ENCODE data around the gene PLK3.
"Not testable (repeated sequence)": the region's sequence is repeated elsewhere in the genome, so short reads cannot be mapped to it uniquely, and the experiment has no call there.

Gene PLK3

DNA sequence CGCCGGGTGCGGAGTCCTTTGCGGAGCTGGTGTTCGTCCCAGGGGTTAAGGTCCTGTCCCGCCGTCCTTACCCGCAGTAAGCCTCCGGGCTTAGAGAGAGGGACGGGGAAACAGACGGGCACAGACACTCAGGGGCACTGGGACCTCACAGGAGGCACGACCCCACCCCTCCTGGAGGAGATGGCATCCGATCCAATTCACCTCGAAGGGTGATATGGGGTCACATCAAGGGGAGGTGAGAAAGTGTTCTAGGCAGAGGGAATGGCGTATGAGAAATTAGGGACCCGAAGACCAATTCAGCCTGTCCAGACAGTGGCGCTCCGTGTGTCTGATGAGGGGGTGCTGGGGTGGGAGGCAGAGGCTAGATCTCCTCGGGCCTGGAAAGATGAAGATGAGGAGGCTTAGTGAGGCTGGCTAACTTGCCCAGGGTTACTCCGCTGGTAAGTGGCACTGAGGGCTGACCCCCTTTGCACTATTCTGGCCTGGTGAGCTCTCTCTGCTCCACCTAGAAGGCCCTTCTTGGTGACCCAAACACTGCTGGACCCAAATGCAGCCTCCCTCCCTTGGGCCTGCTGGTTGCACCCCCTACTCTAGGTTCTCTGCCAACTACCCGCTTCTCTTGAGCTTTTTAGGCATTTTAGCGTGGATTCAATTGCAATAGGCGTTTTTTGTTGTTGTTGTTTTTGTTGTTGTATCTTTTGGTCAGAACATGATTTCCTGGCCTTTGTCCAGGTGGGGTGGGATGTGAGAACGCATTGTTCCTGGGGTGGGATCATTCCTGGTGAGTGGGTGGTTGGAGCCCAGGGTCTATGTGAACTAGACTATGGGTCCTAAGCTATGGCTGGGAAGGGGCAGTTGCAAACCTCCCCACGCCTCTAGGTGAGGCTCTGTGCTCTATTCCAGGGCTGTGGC lies 20.4 kb downstream of the PLK3 start:
- peak overlapping the region; percentile 65 for H3K4me3 ChIP-seq (ENCODE audit: low read length)
- no peak for DNase-seq (ENCODE audit: low read depth)
- TF ChIP-seq, protein P1, sequence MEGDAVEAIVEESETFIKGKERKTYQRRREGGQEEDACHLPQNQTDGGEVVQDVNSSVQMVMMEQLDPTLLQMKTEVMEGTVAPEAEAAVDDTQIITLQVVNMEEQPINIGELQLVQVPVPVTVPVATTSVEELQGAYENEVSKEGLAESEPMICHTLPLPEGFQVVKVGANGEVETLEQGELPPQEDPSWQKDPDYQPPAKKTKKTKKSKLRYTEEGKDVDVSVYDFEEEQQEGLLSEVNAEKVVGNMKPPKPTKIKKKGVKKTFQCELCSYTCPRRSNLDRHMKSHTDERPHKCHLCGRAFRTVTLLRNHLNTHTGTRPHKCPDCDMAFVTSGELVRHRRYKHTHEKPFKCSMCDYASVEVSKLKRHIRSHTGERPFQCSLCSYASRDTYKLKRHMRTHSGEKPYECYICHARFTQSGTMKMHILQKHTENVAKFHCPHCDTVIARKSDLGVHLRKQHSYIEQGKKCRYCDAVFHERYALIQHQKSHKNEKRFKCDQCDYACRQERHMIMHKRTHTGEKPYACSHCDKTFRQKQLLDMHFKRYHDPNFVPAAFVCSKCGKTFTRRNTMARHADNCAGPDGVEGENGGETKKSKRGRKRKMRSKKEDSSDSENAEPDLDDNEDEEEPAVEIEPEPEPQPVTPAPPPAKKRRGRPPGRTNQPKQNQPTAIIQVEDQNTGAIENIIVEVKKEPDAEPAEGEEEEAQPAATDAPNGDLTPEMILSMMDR (conservative IDR thresholded peaks at IDR 0.05; ENCODE audit: low read length), result no peak

DNA sequence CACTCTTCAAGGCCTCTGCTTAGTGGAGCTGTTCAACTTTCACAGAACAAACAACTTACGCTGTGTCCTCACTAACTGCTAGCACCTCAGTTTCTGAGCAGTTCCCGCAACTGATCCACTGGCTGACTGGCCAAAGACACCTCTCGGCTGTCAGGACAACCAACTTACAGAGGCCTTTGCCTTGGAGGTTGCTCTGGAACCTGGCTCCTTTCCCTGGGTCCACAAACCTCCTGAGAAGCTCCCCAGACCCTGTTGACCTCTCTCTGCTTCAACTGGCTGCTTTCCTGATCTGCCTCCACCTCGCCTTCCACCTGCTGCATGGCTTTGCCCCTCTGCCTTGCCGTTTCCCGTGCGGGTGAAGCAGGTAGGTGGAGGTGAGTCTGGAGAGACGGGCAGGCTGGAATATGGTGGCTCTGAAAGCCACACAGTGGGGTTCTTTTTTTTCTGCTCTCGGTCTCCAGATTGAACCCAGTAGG lies 21.1 kb downstream of the PLK3 start:
- TF ChIP-seq, protein P1 (conservative IDR thresholded peaks at IDR 0.05; ENCODE audit: low read length), result no peak
- no peak for DNase-seq (ENCODE audit: low read depth)
- no peak overlapping the region for H3K4me3 ChIP-seq (ENCODE audit: low read length)

DNA sequence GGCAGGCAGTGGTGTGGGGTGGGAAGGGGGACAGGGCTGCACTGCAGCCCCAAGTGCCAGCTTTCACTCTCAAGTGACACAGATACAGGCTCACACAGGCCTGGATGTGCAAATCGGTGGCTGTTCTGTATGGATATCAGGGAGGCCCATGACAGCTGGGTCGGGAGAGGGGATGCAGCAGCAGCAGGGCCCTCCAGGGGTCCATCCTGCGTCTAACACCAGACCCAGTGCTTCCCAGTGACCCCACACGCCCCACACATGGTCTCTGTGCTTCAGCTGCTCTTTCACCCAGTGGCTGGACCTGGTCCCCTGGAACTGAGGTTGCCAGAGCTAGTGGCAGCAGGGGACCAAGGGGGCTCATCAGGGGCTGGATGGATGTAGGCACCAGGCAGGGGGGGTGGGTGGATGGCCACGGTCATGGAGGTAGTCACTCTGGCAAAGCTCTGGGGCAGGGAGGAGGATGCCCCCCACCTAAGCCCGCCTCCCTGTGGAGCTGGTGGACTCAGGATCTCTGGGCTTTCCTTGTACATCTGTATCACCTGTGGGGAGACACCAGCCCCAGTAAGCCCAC lies 22.0 kb downstream of the PLK3 start:
- DNase-seq (ENCODE audit: low read depth), result no peak

DNA sequence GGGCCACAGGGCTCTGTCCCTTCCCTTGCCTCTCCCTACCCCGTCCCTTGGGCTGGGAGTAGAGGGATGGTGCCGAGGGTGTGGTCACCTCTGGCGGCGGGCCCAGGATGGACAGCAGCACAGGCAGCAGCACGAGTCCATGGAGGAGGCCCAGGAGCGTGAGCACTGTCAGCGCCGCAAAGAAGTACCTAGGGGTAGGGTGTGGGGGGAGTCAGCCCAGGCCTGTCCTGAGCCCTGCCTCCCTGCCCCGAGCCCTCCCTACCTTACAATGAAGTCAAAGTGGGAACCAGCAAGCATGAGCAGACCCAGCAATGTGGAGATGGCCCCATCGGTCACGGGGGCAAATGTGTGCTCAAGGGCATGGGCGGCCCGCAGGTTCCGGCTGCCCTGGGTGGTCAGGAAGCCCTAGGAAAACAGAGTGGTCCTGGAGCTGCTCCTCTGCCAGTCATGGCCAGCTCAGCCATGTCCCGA lies 22.8 kb downstream of the PLK3 start:
- H3K4me3 ChIP-seq (ENCODE audit: low read length), result no peak overlapping the region
- TF ChIP-seq, protein P1 (conservative IDR thresholded peaks at IDR 0.05; ENCODE audit: low read length), result no peak
- DNase-seq (ENCODE audit: low read depth), result no peak

More for the DNA sequence above, 22.0 kb downstream of the PLK3 start:
- TF ChIP-seq, protein P1 (conservative IDR thresholded peaks at IDR 0.05; ENCODE audit: low read length), result no peak
- no peak overlapping the region for H3K4me3 ChIP-seq (ENCODE audit: low read length)

DNA sequence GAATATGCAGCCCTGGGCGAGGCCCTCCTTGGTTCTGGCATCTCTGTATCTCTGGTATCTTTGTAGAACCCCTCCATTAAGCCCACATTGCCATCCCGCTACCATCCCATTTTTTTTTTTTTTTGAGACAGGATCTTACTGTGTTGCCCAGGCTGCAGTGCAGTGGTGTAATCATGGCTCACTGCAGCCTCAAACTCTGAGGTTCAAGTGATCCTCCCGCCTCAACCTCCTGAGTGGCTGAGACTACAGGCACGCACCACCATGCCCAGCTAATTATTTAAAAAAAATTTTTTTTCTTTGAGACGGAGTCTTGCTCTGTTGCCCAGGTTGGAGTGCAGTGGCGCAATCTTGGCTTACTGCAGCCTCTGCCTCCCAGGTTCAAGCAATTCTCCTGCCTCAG lies 24.2 kb downstream of the PLK3 start:
- H3K4me3 ChIP-seq (ENCODE audit: low read length); DNase-seq (ENCODE audit: low read depth): not testable (repeated sequence)

DNA sequence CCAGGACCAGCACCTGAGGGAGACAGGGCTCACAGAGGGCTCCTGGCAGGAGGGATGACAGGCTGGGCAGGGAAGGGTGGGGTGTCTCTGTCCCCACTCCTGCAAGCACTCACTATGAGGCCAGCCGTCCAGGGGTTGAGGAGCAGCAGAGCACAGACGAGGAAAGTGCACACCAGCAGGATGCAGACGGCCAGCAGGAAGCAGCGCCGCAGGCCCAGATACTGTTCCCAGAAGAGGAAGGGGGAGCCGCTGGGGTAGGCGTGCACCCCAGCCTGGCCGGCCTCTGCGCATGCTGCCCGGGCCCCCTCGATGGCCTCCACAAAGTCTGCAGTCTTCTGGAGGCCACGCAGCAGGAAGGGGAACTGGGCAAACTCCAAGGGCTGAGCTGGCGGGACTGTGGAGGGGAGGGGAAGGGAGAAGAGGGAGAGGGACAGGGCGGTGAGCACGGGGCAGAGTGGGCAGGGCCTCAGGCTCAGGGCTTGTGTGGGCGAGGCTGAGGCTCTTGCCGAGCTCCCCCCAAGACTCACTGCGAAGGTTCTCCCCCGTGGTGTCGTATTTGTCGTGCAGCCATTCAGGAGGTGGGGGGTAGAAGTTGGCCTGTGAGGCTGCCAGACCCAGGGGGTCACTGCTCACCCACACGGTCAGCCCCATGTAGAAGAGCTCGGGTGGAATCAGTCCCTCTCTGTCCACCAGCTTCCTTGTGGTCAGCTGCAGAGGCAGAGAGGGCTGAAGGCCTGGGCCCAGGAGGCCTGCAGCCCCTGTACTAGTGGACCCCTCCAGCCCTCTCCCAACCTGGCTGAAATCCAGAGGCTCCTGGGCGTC lies 26.4 kb downstream of the PLK3 start:
- no peak for DNase-seq (ENCODE audit: low read depth)
- no peak overlapping the region for H3K4me3 ChIP-seq (ENCODE audit: low read length)
- TF ChIP-seq, protein P1 (conservative IDR thresholded peaks at IDR 0.05; ENCODE audit: low read length), result no peak

Data from AG10803 (cell line).